HG03025 (cell line): ENCODE data around the gene GPRC5A.

Experiments used
- ATAC-seq: cut with Tn5 transposase; IDR thresholded peaks from one replicate; pipeline ENCODE4 v1.9.1; 2021; ENCODE audit warnings: mild to moderate bottlenecking, moderate library complexity; ENCODE audit not compliant: unreplicated experiment, low FRiP score

GPRC5A gene

GRCh38 chr12:12936983-12937491 is 45.7 kb downstream of the GPRC5A start:
- ATAC-seq = no peak

GRCh38 chr12:12938541-12938940 is 47.2 kb downstream of the GPRC5A start:
- ATAC-seq = no peak

GRCh38 chr12:12939888-12940287 is 48.5 kb downstream of the GPRC5A start:
- ATAC-seq = no peak

GRCh38 chr12:12941450-12942350 is 50.3 kb downstream of the GPRC5A start:
- no peak for ATAC-seq

- ATAC-seq = no peak
Measured at GRCh38 chr12:12943586-12944260, 52.4 kb downstream of the GPRC5A start.

GRCh38 chr12:12945591-12945990 is 54.2 kb downstream of the GPRC5A start:
- no peak for ATAC-seq

GRCh38 chr12:12946686-12947355 is 55.5 kb downstream of the GPRC5A start:
- no peak for ATAC-seq

- ATAC-seq = no peak
Measured at GRCh38 chr12:12947902-12948301, 56.5 kb downstream of the GPRC5A start.

GRCh38 chr12:12951504-12951903 is 60.1 kb downstream of the GPRC5A start:
- no peak for ATAC-seq

GRCh38 chr12:12952036-12952435 is 60.7 kb downstream of the GPRC5A start, which contains the start of gene GPRC5D:
GPRC5D (minus strand) TSS chr12:12952170; CDS start chr12:12950384, 1,786 bp downstream.
- no peak for ATAC-seq

GRCh38 chr12:12954356-12954755 is 63.0 kb downstream of the GPRC5A start:
- no peak for ATAC-seq

GRCh38 chr12:12954878-12955625 is 63.7 kb downstream of the GPRC5A start:
- no peak for ATAC-seq

GRCh38 chr12:12958886-12959285 is 67.5 kb downstream of the GPRC5A start:
- ATAC-seq = no peak

GRCh38 chr12:12960639-12961209 is 69.4 kb downstream of the GPRC5A start:
- ATAC-seq = no peak

GRCh38 chr12:12964255-12964654 is 72.9 kb downstream of the GPRC5A start:
- no peak for ATAC-seq

GRCh38 chr12:12965836-12966235 is 74.5 kb downstream of the GPRC5A start:
- ATAC-seq = no peak
